Esophagus squamous epithelium (tissue), 4 donors: ENCODE data around the gene MAP4K4.
"Not testable (repeated sequence)": the region's sequence is repeated elsewhere in the genome, so short reads cannot be mapped to it uniquely, and the experiment has no call there.

Experiments
- POLR2A ChIP-seq, 4 donors: fragments of 450-650 bp; IDR thresholded peaks; one replicate each; pipeline ENCODE4 v1.6.1; 2017; ENCODE audit warnings: antibody characterized with exemption in 4 of 4, mild to moderate bottlenecking in 4 of 4, moderate library complexity in 3 of 4
- TF ChIP-seq, protein P1 (sequence below), 6 experiments: fragments of 450-650 bp in 4 of 6; fragments of 200-600 bp in 2 of 6; sonication (generic) in 2 of 6; IDR thresholded peaks; one replicate each; pipeline ENCODE4 v1.5.1; 2016 to 2019; ENCODE audit warnings: antibody characterized with exemption in 6 of 6, mild to moderate bottlenecking in 4 of 6, moderate library complexity in 4 of 6

DNA sequence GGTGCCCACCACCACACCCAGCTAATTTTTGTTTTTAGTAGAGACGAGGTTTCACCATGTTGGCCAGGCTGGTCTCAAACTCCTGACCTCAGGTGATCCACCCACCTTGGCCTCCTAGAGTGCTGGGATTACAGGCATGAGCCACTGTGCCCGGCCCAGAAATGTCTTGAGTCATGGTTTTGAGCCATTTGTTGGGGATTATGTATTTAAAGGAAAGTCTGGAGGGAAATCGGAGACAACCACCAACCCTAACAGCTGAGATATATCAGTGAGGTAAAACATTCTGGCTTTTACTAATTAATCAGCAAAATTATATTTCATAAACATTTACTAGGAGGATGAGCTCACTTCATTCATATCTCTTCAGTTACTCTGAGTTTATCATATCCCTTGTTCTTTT, 72.2 kb downstream of the MAP4K4 start:
- TF ChIP-seq, protein P1, sequence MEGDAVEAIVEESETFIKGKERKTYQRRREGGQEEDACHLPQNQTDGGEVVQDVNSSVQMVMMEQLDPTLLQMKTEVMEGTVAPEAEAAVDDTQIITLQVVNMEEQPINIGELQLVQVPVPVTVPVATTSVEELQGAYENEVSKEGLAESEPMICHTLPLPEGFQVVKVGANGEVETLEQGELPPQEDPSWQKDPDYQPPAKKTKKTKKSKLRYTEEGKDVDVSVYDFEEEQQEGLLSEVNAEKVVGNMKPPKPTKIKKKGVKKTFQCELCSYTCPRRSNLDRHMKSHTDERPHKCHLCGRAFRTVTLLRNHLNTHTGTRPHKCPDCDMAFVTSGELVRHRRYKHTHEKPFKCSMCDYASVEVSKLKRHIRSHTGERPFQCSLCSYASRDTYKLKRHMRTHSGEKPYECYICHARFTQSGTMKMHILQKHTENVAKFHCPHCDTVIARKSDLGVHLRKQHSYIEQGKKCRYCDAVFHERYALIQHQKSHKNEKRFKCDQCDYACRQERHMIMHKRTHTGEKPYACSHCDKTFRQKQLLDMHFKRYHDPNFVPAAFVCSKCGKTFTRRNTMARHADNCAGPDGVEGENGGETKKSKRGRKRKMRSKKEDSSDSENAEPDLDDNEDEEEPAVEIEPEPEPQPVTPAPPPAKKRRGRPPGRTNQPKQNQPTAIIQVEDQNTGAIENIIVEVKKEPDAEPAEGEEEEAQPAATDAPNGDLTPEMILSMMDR (IDR thresholded peaks at IDR 0.05): not testable (repeated sequence)
- TF ChIP-seq POLR2A (IDR thresholded peaks at IDR 0.05): not testable (repeated sequence)
